HL-60 (cell line): ENCODE results near the gene MARCHF5.

Source experiments
- DNase-seq, 2 experiments: peaks; one replicate each; pipeline ENCODE4 v3.0.0-alpha.2; 2010 to 2020; ENCODE audit warnings: low read depth in 1 of 2, low spot score in 1 of 2
- H3K27ac ChIP-seq: fragments of 250-450 bp; sonication (Bioruptor Pico); replicated peaks from 2 replicates; pipeline ENCODE4 v1.5.1; 2020; ENCODE audit warnings: mild to moderate bottlenecking, moderate library complexity
- H3K27me3 ChIP-seq: fragments of 250-450 bp; sonication (Bioruptor Pico); 2 replicates; pipeline ENCODE4 v1.5.1; 2021; ENCODE audit warnings: mild to moderate bottlenecking, moderate library complexity; ENCODE audit not compliant: insufficient read depth, poor library complexity, severe bottlenecking
- H3K4me3 ChIP-seq: replicated peaks from 2 replicates; pipeline ENCODE4 v1.5.1; 2011; ENCODE audit warnings: mild to moderate bottlenecking, control low read depth, low read length; ENCODE audit not compliant: insufficient read depth
- GABPA ChIP-seq: IDR thresholded peaks from 2 replicates; pipeline ENCODE4 v1.6.1; 2012; ENCODE audit warnings: low read depth
- POLR2AphosphoS5 ChIP-seq: IDR thresholded peaks from 2 replicates; pipeline ENCODE4 v1.6.1; 2012; ENCODE audit warnings: low read depth
- SPI1 ChIP-seq: IDR thresholded peaks from 2 replicates; pipeline ENCODE4 v1.6.1; 2012; ENCODE audit warnings: low read depth, mild to moderate bottlenecking, borderline replicate concordance
- TF ChIP-seq, protein P1 (sequence below): IDR thresholded peaks from 2 replicates; pipeline ENCODE4 v1.6.1; 2012; ENCODE audit warnings: low read depth; ENCODE audit not compliant: insufficient replicate concordance
- TF ChIP-seq, protein P2 (sequence below): IDR thresholded peaks from one replicate; pipeline ENCODE4 v1.5.1; 2011; ENCODE audit warnings: low read length, control low read depth, inconsistent platforms; ENCODE audit not compliant: insufficient read depth

MARCHF5 gene

GRCh38 chr10:92366412-92367021 lies 75.5 kb downstream of the MARCHF5 start:
- no peaks in the 10 kb centered on the region for H3K27me3 ChIP-seq
- H3K27ac ChIP-seq, result no peak overlapping the region
- TF ChIP-seq, protein P1, sequence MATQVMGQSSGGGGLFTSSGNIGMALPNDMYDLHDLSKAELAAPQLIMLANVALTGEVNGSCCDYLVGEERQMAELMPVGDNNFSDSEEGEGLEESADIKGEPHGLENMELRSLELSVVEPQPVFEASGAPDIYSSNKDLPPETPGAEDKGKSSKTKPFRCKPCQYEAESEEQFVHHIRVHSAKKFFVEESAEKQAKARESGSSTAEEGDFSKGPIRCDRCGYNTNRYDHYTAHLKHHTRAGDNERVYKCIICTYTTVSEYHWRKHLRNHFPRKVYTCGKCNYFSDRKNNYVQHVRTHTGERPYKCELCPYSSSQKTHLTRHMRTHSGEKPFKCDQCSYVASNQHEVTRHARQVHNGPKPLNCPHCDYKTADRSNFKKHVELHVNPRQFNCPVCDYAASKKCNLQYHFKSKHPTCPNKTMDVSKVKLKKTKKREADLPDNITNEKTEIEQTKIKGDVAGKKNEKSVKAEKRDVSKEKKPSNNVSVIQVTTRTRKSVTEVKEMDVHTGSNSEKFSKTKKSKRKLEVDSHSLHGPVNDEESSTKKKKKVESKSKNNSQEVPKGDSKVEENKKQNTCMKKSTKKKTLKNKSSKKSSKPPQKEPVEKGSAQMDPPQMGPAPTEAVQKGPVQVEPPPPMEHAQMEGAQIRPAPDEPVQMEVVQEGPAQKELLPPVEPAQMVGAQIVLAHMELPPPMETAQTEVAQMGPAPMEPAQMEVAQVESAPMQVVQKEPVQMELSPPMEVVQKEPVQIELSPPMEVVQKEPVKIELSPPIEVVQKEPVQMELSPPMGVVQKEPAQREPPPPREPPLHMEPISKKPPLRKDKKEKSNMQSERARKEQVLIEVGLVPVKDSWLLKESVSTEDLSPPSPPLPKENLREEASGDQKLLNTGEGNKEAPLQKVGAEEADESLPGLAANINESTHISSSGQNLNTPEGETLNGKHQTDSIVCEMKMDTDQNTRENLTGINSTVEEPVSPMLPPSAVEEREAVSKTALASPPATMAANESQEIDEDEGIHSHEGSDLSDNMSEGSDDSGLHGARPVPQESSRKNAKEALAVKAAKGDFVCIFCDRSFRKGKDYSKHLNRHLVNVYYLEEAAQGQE, result no peak
- no peak for TF ChIP-seq POLR2AphosphoS5
- no peak for TF ChIP-seq SPI1
- TF ChIP-seq GABPA, result no peak
- TF ChIP-seq, protein P2, sequence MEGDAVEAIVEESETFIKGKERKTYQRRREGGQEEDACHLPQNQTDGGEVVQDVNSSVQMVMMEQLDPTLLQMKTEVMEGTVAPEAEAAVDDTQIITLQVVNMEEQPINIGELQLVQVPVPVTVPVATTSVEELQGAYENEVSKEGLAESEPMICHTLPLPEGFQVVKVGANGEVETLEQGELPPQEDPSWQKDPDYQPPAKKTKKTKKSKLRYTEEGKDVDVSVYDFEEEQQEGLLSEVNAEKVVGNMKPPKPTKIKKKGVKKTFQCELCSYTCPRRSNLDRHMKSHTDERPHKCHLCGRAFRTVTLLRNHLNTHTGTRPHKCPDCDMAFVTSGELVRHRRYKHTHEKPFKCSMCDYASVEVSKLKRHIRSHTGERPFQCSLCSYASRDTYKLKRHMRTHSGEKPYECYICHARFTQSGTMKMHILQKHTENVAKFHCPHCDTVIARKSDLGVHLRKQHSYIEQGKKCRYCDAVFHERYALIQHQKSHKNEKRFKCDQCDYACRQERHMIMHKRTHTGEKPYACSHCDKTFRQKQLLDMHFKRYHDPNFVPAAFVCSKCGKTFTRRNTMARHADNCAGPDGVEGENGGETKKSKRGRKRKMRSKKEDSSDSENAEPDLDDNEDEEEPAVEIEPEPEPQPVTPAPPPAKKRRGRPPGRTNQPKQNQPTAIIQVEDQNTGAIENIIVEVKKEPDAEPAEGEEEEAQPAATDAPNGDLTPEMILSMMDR, result no peak
- no peak overlapping the region for H3K4me3 ChIP-seq
- DNase-seq, result no peak

DNA sequence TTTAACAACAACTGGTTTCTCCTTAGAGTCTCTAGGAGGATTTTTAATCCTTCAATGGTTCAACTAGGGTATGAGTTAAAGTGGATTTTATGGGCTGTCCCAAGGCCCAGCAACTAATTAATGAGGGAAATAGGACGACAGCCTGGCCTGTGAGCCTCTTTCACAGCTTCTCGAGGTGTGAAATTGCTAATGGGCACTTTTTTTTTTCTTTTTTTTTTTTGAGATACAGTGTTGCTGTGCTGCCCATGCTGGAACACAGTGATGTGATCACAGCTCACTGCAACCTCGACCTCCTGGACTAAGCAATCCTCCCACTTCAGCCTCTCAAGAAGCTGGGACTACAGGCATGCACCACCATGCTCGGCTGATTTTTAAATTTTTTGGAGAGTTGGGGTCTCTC lies 87.0 kb downstream of the MARCHF5 start:
- H3K27me3 ChIP-seq, result no peaks in the 10 kb centered on the region

DNA sequence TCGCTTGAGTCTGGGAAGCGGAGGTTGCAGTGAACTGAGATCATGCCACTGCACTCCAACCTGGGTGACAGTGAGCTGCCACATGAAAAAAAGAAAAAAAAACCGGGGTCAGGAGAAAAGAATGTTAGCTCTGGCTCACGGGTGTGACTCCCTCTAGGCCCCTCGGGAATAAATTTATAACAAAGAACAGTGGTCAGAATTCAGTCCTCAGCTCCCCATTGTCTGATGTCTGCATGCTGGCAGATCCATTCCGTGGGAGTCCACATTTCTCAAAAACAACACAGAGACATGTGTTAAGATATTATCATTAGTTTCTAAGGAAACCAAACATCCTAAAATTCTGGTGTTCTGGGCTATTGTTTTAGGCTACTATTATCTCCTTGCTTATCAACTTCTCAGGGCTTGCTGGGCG lies 90.6 kb downstream of the MARCHF5 start:
- Histone ChIP-seq H3K27ac (no peak overlapping the region), H3K4me3 (no peak overlapping the region), H3K27me3 (no peaks in the 10 kb centered on the region)
- no peak for DNase-seq
- TF ChIP-seq POLR2AphosphoS5 (no peak), GABPA (no peak), SPI1 (no peak)
- TF ChIP-seq, protein P1, result no peak
- TF ChIP-seq, protein P2, result no peak

More for the DNA sequence above, 87.0 kb downstream of the MARCHF5 start:
- no peak overlapping the region for H3K4me3 ChIP-seq
- no peak for DNase-seq
- TF ChIP-seq, protein P1, result no peak
- TF ChIP-seq GABPA, result no peak
- TF ChIP-seq, protein P2, result no peak
- no peak for TF ChIP-seq SPI1
- no peak for TF ChIP-seq POLR2AphosphoS5
- H3K27ac ChIP-seq, result no peak overlapping the region
